ENCODE data around the gene KLHL22.
"Not testable (repeated sequence)": the region's sequence is repeated elsewhere in the genome, so short reads cannot be mapped to it uniquely, and the experiment has no call there.

KLHL22 gene

GRCh38 chr22:20395907-20396287 is 99.7 kb downstream of the KLHL22 start:
- DNase-seq, result no peak

DNA sequence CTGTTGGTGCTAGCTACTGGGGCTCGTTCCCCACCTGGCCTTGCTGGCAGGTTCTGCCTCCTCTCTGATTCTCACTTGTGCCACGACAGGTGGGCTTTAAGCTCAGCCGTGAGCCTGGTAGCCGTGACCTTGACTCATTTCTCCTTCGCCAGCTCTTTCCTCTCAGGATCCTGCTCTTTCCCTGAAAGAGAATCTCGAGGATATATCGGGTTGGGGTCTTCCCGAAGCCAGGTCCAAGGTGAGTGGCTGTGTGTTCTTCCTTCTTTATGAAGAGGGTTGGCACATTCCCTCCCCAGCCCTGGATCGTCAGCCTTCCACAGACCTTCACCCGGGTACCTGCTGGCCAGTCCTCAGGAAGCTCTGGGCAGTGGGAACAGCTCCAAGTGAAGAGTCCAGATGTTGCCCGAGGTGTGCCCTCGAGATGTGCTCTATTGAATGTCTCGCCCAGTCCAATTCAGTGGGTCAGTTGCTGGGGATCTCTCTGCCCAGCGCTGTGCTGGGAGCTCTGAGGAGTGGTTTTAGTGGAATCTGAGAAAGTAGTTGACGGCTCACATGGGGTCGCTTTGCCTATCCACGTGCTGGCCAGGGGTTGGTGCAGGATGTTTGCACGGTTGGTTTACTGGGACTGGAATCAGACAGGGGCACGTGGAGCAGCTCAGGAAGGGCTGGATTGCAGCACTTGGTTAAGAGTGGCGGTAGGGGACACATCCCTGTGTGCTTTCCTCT is 100.3 kb downstream of the KLHL22 start:
- no peak for DNase-seq

GRCh38 chr22:20393705-20394476 is 101.7 kb downstream of the KLHL22 start, which contains the start of gene ZNF74:
ZNF74 (plus strand) TSS chr22:20394151; CDS start chr22:20394629, 478 bp downstream.
- DNase-seq, result peak; percentile 83

DNA sequence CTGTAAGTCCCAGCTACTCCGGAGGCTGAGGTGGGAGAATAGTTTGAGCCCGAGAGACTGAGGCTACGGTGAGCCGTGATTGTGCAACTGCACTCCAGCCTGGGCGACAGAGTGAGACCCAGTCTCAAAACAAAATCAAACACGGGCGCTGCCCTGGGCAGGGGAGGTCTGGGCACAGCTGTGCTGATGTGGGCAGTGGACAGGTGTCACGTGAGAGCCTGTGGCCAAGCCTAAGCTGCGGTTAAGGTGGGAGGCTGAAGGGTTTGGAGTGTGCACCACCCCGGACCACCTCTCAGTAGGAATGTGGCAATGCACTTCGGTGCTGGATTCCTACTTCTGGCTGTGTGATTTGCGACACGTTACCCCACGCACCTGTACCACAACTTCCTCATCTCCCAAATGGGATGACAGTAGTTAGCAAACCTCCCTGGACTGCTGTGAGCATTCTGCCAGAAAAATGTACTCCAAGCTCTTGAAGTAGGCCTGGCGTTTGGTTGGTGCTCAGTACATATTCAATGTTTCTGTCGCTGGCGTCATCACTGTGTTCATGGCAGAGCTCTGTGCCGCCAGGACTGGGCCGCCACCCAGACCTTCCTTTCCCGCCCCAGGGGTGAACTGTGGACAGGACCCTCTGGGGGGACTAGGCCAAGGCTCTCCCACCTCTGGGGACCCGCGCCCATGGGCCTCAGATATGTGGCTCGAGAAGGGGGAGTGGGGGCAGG is 102.5 kb downstream of the KLHL22 start:
- DNase-seq, result no peak

- DNase-seq, result not testable (repeated sequence)
These were observed 103.2 kb downstream of the KLHL22 start for GRCh38 chr22:20392365-20392881.
